ENCODE measurements around the gene NCEH1. TPM values are rescaled to one million over a fixed set of nuclear protein-coding genes. Genes with fewer than 3 reads are reported as not detected.
"Not testable (repeated sequence)": the region's sequence is repeated elsewhere in the genome, so short reads cannot be mapped to it uniquely, and the experiment has no call there.

NCEH1 gene
- polyA plus RNA-seq, 6 donors from 2014 or later: 2.2 to 10.1 (median 5.0) TPM

DNA sequence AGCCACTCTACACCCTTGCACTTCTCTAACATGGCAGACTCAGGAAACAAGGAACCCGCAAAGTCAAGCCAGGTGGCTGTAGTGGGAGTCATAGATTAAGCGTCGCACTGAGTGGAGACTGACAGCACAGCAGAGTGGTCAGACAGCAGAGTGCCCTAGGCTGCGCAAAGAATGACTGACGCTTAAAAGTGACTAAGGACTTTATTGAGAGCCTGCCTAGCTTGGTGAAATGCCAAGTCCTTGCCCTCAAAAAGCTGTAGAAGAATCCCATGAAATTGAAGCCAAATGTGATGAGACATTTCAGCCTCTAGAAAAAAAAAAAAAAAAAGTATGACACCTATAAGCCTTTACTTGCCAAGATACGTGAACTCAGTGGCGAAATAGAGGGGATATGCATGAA lies 30.2 kb downstream of the NCEH1 start:
- H3K4me3 Mint-ChIP-seq: no peak overlapping the region
- DNase-seq (no peak), ATAC-seq (ENCODE audit: low read depth in 2 of 2) (no peak)
- peaks cover 0 to 4% (median 0%) of the 10 kb centered on the region in 7 donors for H3K9me3 Mint-ChIP-seq
- H3K36me3 Mint-ChIP-seq: peaks cover 0 to 5% of the 10 kb centered on the region in 2 donors
- H3K4me1 Mint-ChIP-seq: peaks cover 0 to 12% (median 3%) of the 10 kb centered on the region in 3 donors
- H3K27ac Mint-ChIP-seq: no peak overlapping the region
- H3K27me3 Mint-ChIP-seq: no peaks in the 10 kb centered on the region

DNA sequence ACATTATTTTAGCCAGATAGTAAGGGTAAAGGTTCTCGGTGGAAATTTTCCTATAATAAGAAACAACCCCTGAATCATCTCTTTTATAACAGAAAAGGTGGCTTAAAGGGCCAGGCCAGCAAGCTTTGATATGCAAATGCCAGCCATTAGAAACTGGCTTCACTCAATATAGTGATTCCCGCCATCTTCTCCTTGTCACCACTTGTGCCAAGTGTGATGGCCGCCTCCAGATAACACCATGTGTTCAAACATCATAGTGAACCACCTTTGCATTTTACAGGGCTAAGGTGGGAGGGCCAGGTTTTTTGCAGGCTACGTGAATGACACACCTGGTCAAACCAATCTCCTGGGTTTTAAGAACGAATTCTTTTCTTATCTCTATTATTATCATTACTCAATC lies 31.3 kb downstream of the NCEH1 start:
- H3K36me3 Mint-ChIP-seq: peaks cover 0 to 5% of the 10 kb centered on the region in 2 donors
- DNase-seq (no peak), ATAC-seq (ENCODE audit: low read depth in 2 of 2) (no peak)
- peaks cover 0 to 7% (median 3%) of the 10 kb centered on the region in 3 donors for H3K4me1 Mint-ChIP-seq
- no peak overlapping the region for H3K27ac Mint-ChIP-seq
- no peaks in the 10 kb centered on the region for H3K27me3 Mint-ChIP-seq
- peaks cover 0 to 4% (median 0%) of the 10 kb centered on the region in 7 donors for H3K9me3 Mint-ChIP-seq
- H3K4me3 Mint-ChIP-seq: no peak overlapping the region

DNA sequence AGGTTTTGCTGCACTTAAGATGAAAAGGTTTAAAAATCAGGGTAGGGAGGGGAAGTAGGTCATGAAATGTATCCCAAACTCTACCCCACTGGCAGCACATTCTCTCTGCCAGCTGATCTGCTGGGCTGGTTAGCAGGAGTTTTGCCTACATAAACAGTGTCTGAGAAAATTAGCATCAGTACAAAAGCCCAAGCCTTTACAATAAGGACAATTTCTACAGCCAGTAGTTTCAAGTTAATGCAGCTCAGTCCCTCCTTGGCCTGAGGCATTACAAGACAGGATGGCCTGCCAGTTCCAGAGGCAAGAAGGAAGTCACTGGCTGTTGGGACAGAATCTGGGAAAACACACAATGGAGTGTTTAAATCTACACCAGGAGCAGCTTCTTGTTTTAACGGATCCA lies 32.8 kb downstream of the NCEH1 start:
- Mint-ChIP-seq H3K4me1 (peaks cover 0 to 10% (median 5%) of the 10 kb centered on the region in 3 donors), H3K36me3 (peaks cover 0 to 5% of the 10 kb centered on the region in 2 donors), H3K27ac (no peak overlapping the region), H3K4me3 (no peak overlapping the region), H3K9me3 (peaks cover 0 to 4% (median 0%) of the 10 kb centered on the region in 7 donors), H3K27me3 (no peaks in the 10 kb centered on the region)
- DNase-seq (no peak), ATAC-seq (ENCODE audit: low read depth in 2 of 2) (no peak)

DNA sequence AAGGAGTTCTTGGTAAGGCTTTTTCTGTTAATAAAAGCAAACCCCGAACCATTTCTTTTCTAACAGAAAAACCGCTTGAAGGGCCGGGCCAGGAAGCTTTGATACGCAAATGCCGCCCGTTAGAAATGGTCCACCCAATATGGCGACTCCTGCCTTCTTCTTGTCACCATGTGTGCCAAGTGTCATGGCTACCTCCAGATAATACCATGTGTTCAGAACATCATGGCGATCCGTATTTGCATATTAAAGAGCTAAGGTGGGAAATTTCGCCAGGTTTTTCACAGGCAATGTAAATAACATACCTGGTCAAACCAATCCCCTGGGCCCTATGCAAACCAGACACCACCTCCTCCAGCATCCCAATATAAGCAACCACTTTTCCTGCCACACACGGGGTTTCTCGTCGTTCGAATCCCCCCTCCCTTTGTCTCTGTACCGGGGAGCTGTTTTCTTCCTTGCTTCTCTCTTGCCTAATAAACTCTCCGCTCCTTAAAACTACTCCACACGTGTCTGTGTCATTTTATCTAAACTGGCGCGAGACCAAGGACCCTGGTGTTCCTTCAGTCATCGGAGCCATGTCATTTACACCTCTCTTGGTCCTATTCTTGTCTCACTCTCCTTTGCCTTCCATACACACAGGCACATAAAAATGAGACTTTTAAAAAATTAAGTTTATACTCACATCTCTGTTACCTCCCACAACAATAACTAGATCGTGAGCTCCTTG lies 34.5 kb downstream of the NCEH1 start:
- Mint-ChIP-seq H3K27ac (no peak overlapping the region), H3K4me3 (no peak overlapping the region), H3K27me3 (no peaks in the 10 kb centered on the region), H3K4me1 (peaks cover 0 to 15% (median 9%) of the 10 kb centered on the region in 3 donors), H3K9me3 (peaks cover 0 to 4% (median 0%) of the 10 kb centered on the region in 7 donors), H3K36me3 (peaks cover 0 to 5% of the 10 kb centered on the region in 2 donors)
- ATAC-seq (ENCODE audit: low read depth in 2 of 2): no peak
- DNase-seq: no peak

DNA sequence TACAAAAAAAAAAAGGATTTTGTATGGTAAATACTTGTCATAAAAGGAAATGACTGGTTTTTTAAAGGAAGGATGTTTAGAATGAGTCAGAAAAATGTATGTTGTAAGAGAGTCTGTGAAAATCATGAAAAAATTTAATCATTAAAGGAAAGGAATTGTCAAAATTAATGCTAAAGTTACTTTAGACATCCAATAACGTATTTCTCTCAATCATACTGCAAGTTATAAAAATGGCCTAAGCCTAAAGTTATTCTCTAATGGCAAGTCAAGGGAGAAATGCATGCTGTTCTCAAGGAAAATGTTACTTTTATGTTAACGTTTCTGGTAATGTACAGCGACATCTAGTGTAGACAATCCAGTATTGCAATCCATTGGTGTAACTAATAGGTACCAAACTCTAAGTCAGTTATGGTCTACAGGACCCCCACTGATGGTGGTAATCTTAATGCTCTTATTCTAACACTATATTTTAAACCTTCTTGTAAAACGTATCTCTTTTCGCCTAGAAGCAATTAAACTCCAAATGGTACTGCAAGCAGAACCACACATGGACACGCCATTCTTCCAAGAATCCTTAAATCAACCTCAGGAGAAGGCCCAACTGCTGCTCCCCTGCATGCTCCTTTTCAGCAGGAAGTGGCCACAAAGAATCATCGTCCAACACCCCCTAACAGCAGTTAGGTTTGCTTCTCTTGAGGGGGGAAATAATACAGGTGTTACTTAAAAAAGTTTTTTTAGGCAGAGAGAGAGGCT lies 35.2 kb downstream of the NCEH1 start:
- H3K27ac Mint-ChIP-seq: no peak overlapping the region
- DNase-seq (peak; percentile 12), ATAC-seq (ENCODE audit: low read depth in 2 of 2) (peak in 1 of 2 donors; percentile 28)
- peak overlapping the region in 1 of 8 donors; percentile 57 for H3K4me3 Mint-ChIP-seq
- peaks cover 0 to 5% of the 10 kb centered on the region in 2 donors for H3K36me3 Mint-ChIP-seq
- H3K9me3 Mint-ChIP-seq: peaks cover 0 to 4% (median 0%) of the 10 kb centered on the region in 7 donors
- peaks cover 0 to 11% (median 7%) of the 10 kb centered on the region in 3 donors for H3K4me1 Mint-ChIP-seq
- no peaks in the 10 kb centered on the region for H3K27me3 Mint-ChIP-seq

DNA sequence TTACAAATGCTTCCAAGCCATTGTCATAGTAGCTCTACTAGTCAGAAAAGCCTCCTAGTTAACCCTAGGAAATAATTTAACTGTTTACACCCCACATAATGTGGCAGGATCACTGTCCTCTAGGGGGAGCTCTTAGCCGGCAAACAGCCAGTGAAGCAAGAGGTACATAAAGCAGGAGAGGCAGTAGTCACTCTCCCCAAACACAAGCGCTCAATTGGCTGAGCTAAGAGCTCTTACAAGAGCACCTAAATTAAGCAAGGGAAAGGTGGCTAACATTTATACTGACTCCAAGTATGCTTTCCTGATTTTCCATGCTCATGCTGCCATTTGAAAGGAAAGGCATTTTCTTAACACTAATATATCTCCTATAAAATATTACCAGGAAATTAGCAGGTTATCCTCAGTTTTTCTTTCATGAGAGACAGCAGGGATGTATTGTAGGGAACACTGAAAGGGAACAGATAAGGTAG lies 37.6 kb downstream of the NCEH1 start:
- ATAC-seq (ENCODE audit: low read depth in 2 of 2): no peak

DNA sequence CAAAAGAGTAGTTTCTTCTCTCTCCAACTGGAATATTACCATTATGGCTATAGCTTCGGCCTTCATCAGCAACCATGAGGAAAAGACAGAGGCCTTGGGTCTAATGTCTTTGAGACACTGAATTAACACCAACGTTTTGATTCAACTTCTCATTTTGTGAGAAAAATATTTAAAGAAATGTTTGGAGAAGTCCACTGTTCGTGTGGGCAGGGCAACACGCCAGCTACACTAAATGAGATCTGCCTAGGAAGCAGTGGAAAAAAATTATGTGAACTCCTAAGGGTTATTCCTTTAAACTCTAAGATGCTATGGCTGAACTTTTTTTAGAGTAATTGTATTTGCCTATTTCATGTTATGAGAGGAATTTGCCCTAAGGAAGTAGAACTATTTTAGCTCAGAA lies 41.8 kb downstream of the NCEH1 start:
- Mint-ChIP-seq H3K4me1 (peaks cover 14 to 19% (median 17%) of the 10 kb centered on the region in 3 donors), H3K27me3 (no peaks in the 10 kb centered on the region), H3K36me3 (peaks cover 0 to 7% of the 10 kb centered on the region in 2 donors), H3K4me3 (no peak overlapping the region), H3K9me3 (peaks cover 0 to 15% (median 0%) of the 10 kb centered on the region in 7 donors), H3K27ac (no peak overlapping the region)
- no peak for DNase-seq
- no peak for ATAC-seq (ENCODE audit: low read depth in 2 of 2)

More for the DNA sequence above, 37.6 kb downstream of the NCEH1 start:
- no peak overlapping the region for H3K4me3 Mint-ChIP-seq
- H3K4me1 Mint-ChIP-seq: peaks cover 0 to 8% (median 7%) of the 10 kb centered on the region in 3 donors
- peak overlapping the region in 1 of 6 donors; percentile 20 for H3K27ac Mint-ChIP-seq
- peaks cover 0 to 5% of the 10 kb centered on the region in 2 donors for H3K36me3 Mint-ChIP-seq
- H3K9me3 Mint-ChIP-seq: peaks cover 0 to 4% (median 0%) of the 10 kb centered on the region in 7 donors
- no peak for DNase-seq
- no peaks in the 10 kb centered on the region for H3K27me3 Mint-ChIP-seq

DNA sequence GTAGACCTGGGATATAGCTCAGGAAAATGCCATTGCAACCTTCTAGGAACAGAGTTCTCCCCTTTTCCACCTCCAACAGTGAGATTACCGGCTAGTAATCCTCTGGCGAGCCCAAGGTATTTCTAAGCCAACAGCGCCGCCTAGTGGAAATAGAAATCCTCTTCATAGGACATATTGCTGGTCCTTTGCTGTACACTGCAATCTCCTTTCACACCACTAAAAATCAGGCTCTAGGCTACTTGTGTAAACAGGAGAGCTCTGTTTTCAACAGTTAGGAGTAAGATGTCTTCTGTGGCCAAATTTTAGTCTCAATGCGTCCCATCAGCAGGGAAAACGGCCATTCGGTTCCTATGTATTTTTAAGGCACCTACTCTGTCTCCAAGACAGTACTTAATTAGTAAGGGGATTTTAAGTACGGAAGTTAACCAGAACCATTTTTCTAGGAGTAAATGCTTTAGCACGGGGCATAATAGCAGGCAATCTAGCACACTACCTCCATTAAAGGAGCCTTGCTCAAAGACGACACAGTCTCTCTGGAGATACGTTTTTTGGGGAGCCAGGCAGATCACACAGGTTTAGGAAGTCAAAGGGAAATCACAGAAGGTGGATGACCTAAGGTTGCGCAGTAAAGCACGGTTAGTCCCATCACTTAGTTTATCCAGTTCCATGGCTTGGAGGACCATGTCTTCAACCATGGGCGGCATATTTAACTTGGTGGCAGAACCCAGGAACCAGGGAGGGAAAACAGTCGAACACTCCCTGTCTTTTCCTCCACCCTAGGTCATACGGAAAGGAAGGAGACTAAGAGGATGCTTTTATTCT lies 43.8 kb downstream of the NCEH1 start:
- H3K27me3 Mint-ChIP-seq: no peaks in the 10 kb centered on the region
- ATAC-seq (ENCODE audit: low read depth in 2 of 2): peak; percentile 71 to 75
- peaks cover 0 to 15% (median 0%) of the 10 kb centered on the region in 7 donors for H3K9me3 Mint-ChIP-seq

DNA sequence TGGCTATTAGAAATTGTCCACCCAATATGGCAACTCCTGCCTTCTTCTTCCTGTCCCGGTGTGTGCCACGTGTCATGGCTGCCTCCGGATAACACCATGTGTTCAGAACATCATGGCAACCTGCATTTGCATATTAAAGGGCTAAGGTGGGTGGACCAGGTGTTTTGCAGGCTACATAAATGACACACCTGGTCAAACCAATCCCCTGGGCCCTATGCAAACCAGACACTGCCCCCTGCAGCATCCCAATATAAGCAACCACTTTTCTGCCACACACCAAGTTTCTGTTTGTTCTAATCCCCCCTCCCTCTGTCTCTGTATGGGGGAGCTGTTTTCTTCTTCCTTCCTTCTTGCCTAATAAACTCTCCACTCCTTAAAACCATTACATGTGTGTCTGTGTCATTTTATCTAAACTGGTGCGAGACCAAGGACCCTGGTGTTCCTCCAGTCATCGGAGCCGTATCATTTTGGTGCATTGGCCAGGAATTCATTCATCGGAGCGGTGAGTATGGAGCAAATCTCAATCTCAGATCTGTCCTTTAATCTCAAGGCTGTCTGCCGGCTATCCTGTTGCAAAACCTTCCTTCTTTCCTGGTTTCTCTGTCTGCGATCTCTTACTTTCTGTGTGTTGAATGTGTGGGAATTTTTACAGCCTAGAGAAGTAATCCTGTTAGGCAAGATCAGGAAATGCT lies 44.5 kb downstream of the NCEH1 start:
- peak overlapping the region in 2 of 6 donors; percentile 39 to 46 for H3K27ac Mint-ChIP-seq
- ATAC-seq (ENCODE audit: low read depth in 2 of 2) (no peak), DNase-seq (no peak)
- H3K4me3 Mint-ChIP-seq: peak overlapping the region in 1 of 8 donors; percentile 40
- H3K4me1 Mint-ChIP-seq: peaks cover 10 to 24% (median 12%) of the 10 kb centered on the region in 3 donors
- H3K9me3 Mint-ChIP-seq: peaks cover 0 to 15% (median 0%) of the 10 kb centered on the region in 7 donors
- peaks cover 0 to 7% of the 10 kb centered on the region in 2 donors for H3K36me3 Mint-ChIP-seq
- H3K27me3 Mint-ChIP-seq: no peaks in the 10 kb centered on the region

More for the DNA sequence above, 43.8 kb downstream of the NCEH1 start:
- H3K4me3 Mint-ChIP-seq: peak overlapping the region in 1 of 8 donors; percentile 40
- peak overlapping the region in 2 of 6 donors; percentile 39 to 46 for H3K27ac Mint-ChIP-seq
- peak; percentile 39 for DNase-seq
- peaks cover 10 to 24% (median 13%) of the 10 kb centered on the region in 3 donors for H3K4me1 Mint-ChIP-seq
- H3K36me3 Mint-ChIP-seq: peaks cover 0 to 7% of the 10 kb centered on the region in 2 donors

DNA sequence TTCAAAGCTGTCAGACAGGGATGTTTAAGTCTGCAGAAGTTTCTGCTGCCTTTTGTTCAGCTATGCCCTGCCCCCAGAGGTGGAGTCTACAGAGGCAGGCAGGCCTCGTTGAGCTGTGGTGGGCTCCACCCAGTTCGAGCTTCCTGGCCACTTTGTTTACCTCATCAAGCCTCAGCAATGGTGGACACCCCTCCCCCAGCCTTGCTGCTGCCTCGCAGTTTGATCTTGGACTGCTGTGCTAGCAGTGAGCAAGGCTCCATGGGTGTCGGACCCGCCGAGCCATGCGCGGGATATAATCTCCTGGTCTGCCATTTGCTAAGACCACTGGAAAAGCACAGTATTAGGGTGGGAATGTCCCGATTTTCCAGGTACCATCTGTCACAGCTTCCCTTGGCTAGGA lies 45.4 kb downstream of the NCEH1 start:
- H3K36me3 Mint-ChIP-seq; H3K27me3 Mint-ChIP-seq; DNase-seq; ATAC-seq (ENCODE audit: low read depth in 2 of 2); H3K4me3 Mint-ChIP-seq: not testable (repeated sequence)
- H3K4me1 Mint-ChIP-seq: peaks cover 10 to 24% (median 12%) of the 10 kb centered on the region in 3 donors
- peaks cover 0 to 20% (median 0%) of the 10 kb centered on the region in 7 donors for H3K9me3 Mint-ChIP-seq
- peak overlapping the region in 1 of 6 donors; percentile 49 for H3K27ac Mint-ChIP-seq

DNA sequence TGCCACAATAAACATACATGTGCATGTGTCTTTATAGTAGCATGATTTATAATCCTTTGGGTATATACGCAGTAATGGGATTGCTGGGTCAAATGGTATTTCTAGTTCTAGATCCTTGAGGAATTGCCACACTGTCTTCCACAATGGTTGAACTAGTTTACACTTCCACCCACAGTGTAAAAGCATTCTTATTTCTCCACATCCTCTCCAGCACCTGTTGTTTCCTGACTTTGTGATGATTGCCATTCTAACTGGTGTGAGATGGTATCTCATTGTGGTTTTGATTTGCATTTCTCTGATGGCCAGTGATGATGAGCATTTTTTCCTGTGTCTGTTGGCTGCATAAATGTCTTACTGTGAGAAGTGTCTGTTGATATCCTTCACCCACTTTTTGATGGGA lies 50.4 kb downstream of the NCEH1 start:
- H3K27me3 Mint-ChIP-seq; ATAC-seq (ENCODE audit: low read depth in 2 of 2); DNase-seq; H3K36me3 Mint-ChIP-seq; H3K27ac Mint-ChIP-seq; H3K4me3 Mint-ChIP-seq: not testable (repeated sequence)
- H3K9me3 Mint-ChIP-seq: peaks cover 0 to 12% (median 0%) of the 10 kb centered on the region in 7 donors
- H3K4me1 Mint-ChIP-seq: peaks cover 0 to 14% (median 0%) of the 10 kb centered on the region in 3 donors

DNA sequence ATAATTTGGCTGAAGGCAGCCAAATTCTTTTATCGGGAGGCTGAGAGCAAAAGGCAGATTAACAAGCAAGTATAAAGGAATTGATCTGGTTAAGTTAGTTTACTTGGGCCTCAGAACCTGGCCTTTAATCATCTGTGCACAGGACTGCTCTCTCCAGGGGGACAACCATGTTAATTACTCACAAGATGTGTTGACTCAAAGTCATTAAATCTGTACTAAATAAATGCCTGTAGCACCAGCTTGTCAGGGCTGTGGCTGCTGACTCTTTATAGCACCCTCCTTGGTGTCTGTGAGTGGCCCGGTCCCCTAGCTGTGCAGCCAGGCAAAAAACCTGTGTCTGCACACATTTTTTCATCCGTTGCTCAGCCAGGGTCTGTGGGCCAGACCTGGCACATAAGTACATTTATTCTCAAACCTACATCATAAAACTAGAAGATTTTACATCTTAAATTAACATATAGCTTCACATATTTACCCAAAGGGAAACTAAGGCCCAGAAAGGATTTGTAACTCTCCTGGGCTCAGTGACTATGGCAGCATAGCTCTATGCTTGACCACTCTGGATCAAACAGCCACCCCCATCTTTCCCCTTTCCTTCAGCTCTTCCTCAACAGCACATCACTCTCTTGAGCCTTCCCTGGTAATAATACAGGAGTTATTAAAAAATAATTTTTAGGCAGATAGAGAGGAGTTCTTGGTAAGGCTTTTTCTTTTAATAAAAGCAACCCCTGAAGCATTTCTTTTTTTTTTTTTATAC lies 51.4 kb downstream of the NCEH1 start:
- peak overlapping the region in 1 of 6 donors; percentile 20 for H3K27ac Mint-ChIP-seq
- H3K9me3 Mint-ChIP-seq: peaks cover 0 to 10% (median 0%) of the 10 kb centered on the region in 7 donors
- DNase-seq (no peak), ATAC-seq (ENCODE audit: low read depth in 2 of 2) (no peak)
- peaks cover 0 to 2% of the 10 kb centered on the region in 2 donors for H3K36me3 Mint-ChIP-seq
- H3K4me1 Mint-ChIP-seq: peaks cover 0 to 14% (median 0%) of the 10 kb centered on the region in 3 donors
- no peaks in the 10 kb centered on the region for H3K27me3 Mint-ChIP-seq
- no peak overlapping the region for H3K4me3 Mint-ChIP-seq

Measured in naive B cell (primary cell).